ENCODE data around the gene CADPS.

DNA sequence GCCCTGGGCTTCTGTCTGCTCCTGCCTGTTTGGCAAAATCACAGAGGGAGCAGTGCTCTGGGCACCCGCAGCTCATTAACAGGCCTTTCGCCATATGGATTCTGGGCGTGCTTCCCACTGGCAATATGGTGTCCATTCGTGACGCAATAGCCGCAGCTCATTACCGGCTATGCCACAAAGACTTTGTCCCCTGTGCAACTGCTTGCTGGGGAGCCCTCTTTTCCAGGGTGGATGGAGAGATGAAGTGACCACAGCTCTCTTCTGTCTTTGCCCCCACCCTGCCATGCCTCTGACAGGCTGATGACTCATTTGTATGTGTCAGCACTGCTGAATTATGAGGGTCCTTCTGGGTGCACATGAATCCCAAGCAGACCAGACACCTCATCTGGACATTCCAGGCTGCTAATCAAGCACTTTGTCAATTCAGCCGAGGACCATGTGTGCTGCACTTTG is 287.6 kb downstream of the CADPS start:
- TF ChIP-seq, protein P1, sequence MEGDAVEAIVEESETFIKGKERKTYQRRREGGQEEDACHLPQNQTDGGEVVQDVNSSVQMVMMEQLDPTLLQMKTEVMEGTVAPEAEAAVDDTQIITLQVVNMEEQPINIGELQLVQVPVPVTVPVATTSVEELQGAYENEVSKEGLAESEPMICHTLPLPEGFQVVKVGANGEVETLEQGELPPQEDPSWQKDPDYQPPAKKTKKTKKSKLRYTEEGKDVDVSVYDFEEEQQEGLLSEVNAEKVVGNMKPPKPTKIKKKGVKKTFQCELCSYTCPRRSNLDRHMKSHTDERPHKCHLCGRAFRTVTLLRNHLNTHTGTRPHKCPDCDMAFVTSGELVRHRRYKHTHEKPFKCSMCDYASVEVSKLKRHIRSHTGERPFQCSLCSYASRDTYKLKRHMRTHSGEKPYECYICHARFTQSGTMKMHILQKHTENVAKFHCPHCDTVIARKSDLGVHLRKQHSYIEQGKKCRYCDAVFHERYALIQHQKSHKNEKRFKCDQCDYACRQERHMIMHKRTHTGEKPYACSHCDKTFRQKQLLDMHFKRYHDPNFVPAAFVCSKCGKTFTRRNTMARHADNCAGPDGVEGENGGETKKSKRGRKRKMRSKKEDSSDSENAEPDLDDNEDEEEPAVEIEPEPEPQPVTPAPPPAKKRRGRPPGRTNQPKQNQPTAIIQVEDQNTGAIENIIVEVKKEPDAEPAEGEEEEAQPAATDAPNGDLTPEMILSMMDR (IDR thresholded peaks at IDR 0.05; ENCODE audit: low read length) = no peak
- no peak for TF ChIP-seq EZH2 (IDR thresholded peaks at IDR 0.05; ENCODE audit: borderline replicate concordance, low read length)

Data from OCI-LY1 (cell line).